Endothelial cell of umbilical vein (primary cell): ENCODE data around the gene NPTN.

Source experiments
- MYC ChIP-seq: IDR thresholded peaks from one replicate; pipeline ENCODE4 v1.6.1; 2011; ENCODE audit warnings: mild to moderate bottlenecking, low read depth, low read length
- TF ChIP-seq, protein P1 (sequence below), 2 donors: IDR thresholded peaks; 1 replicate in 1 of 2; 2 replicates in 1 of 2; pipeline ENCODE4 v1.5.1; 2011; ENCODE audit warnings: low read length in 2 of 2, mild to moderate bottlenecking in 2 of 2, moderate library complexity in 2 of 2, control low read depth in 1 of 2, inconsistent platforms in 1 of 2, low read depth in 1 of 2; ENCODE audit not compliant: insufficient read depth in 1 of 2; ENCODE audit errors: extremely low read depth in 1 of 2

DNA sequence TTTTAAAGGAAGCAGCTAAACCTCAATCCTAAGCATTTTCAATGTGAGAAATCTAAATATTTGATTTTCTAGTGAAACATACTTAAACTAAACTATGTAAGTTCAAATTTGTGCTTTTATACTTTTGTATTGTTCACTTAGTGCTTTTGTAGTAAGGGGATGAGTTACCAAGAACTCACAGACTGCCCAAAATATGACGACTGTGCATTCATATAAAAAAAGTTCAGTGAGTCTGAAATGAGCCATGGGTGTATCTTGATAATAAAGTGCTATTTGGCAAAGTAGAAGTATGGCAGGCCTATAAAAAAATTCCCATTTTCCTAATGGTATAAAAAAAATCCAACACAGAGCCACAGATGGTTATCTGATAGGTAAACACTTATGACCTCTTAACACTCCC, 66.2 kb downstream of the NPTN start:
- TF ChIP-seq MYC, result no peak
- TF ChIP-seq, protein P1, sequence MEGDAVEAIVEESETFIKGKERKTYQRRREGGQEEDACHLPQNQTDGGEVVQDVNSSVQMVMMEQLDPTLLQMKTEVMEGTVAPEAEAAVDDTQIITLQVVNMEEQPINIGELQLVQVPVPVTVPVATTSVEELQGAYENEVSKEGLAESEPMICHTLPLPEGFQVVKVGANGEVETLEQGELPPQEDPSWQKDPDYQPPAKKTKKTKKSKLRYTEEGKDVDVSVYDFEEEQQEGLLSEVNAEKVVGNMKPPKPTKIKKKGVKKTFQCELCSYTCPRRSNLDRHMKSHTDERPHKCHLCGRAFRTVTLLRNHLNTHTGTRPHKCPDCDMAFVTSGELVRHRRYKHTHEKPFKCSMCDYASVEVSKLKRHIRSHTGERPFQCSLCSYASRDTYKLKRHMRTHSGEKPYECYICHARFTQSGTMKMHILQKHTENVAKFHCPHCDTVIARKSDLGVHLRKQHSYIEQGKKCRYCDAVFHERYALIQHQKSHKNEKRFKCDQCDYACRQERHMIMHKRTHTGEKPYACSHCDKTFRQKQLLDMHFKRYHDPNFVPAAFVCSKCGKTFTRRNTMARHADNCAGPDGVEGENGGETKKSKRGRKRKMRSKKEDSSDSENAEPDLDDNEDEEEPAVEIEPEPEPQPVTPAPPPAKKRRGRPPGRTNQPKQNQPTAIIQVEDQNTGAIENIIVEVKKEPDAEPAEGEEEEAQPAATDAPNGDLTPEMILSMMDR (IDR thresholded peaks at IDR 0.05; ENCODE audit: extremely low read depth in 1 of 2, insufficient read depth in 1 of 2, low read depth in 1 of 2, low read length in 2 of 2), result no peak
